ENCODE results near the gene ROBO1.

ROBO1 gene

DNA sequence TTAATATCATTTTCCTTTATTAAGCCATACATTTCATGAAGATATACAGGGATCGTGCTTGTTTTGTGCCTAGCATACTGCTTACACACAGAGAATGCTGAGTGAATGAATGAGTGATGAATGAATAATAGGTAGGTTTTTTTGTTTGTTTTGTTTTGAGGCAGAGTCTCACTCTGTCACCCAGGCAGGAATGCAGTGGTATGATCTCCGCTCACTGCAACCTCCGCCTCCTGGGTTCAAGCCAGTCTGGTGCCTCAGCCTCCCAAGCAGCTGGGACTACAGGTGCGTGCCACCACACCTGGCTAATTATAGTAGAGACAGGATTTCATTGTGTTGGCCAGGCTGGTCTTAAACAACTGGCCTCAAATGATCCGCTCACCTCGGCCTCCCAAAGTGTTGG is 400.0 kb downstream of the ROBO1 start:
- H3K4me3 ChIP-seq (ENCODE audit: low read length): no peak overlapping the region
- no peaks in the 10 kb centered on the region for H3K36me3 ChIP-seq (ENCODE audit: insufficient read depth, low read length)
- H3K4me2 ChIP-seq (ENCODE audit: low read length): no peak overlapping the region
- H3K9me3 ChIP-seq (replicated peaks; ENCODE audit: low read length): no peaks in the 10 kb centered on the region
- H3K4me1 ChIP-seq (ENCODE audit: control insufficient read depth, insufficient read depth, low read length): peaks cover 17% of the 10 kb centered on the region
- no peaks in the 10 kb centered on the region for H3K27me3 ChIP-seq (ENCODE audit: control insufficient read depth, insufficient read depth, low read length)
- H3K9ac ChIP-seq (ENCODE audit: low read depth, low read length): peak overlapping the region; percentile 9

- Histone ChIP-seq H3K4me2 (ENCODE audit: low read length) (peak overlapping the region; percentile 42), H3K9me3 (replicated peaks; ENCODE audit: low read length) (no peaks in the 10 kb centered on the region), H3K9ac (ENCODE audit: low read depth, low read length) (peak overlapping the region; percentile 9), H3K4me3 (ENCODE audit: low read length) (no peak overlapping the region), H3K4me1 (ENCODE audit: control insufficient read depth, insufficient read depth, low read length) (peaks cover 17% of the 10 kb centered on the region), H3K27me3 (ENCODE audit: control insufficient read depth, insufficient read depth, low read length) (no peaks in the 10 kb centered on the region), H3K36me3 (ENCODE audit: insufficient read depth, low read length) (no peaks in the 10 kb centered on the region)
Measured at GRCh38 chr3:79367066-79367465, 400.7 kb downstream of the ROBO1 start.

DNA sequence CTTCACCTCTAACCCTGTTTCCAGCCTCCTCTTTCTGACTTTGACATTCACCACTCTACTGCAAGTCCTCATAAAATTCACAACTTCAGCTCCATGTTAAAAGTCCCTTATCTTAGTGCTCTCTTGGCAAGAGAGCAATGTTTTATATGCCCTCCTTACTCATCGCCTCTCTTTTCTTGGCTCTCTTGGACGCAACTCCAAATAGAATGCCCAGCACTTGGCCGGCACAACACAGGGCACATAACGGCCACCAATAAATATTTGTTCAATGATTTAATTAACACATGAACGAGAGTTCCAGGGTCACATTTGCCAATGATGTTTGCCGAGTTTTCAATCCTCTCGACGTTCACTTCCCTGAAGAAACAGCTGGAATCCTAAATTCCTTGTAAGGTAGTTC is 401.4 kb downstream of the ROBO1 start:
- Histone ChIP-seq H3K4me3 (ENCODE audit: low read length) (peak overlapping the region; percentile 14), H3K9ac (ENCODE audit: low read depth, low read length) (no peak overlapping the region), H3K36me3 (ENCODE audit: insufficient read depth, low read length) (no peaks in the 10 kb centered on the region), H3K4me1 (ENCODE audit: control insufficient read depth, insufficient read depth, low read length) (peaks cover 17% of the 10 kb centered on the region), H3K4me2 (ENCODE audit: low read length) (peak overlapping the region; percentile 42), H3K9me3 (replicated peaks; ENCODE audit: low read length) (no peaks in the 10 kb centered on the region), H3K27me3 (ENCODE audit: control insufficient read depth, insufficient read depth, low read length) (no peaks in the 10 kb centered on the region)

DNA sequence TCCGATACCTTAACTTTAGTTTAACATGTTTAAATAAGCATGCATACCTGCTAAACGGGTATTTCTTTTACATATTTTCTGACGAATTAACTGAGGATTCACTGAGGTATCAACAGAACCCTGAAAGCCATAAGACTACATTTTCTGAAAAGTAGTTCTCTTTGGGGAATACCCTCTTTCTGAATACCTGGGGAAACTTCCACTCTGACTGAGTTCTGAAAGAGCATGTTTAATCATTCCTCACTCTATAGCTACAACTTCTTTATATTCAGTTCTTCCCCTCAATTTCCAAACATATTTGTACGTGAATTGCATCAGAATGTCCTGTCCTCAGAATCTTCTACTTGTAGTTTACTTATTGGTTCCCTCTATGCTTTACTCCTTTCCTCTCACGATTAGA is 403.0 kb downstream of the ROBO1 start:
- Histone ChIP-seq H3K9ac (ENCODE audit: low read depth, low read length) (no peak overlapping the region), H3K4me3 (ENCODE audit: low read length) (no peak overlapping the region), H3K9me3 (replicated peaks; ENCODE audit: low read length) (no peaks in the 10 kb centered on the region), H3K4me1 (ENCODE audit: control insufficient read depth, insufficient read depth, low read length) (peaks cover 17% of the 10 kb centered on the region), H3K27me3 (ENCODE audit: control insufficient read depth, insufficient read depth, low read length) (no peaks in the 10 kb centered on the region), H3K36me3 (ENCODE audit: insufficient read depth, low read length) (no peaks in the 10 kb centered on the region), H3K4me2 (ENCODE audit: low read length) (no peak overlapping the region)

- Histone ChIP-seq H3K9ac (ENCODE audit: low read depth, low read length) (no peak overlapping the region), H3K4me1 (ENCODE audit: control insufficient read depth, insufficient read depth, low read length) (peaks cover 17% of the 10 kb centered on the region), H3K27me3 (ENCODE audit: control insufficient read depth, insufficient read depth, low read length) (no peaks in the 10 kb centered on the region), H3K4me2 (ENCODE audit: low read length) (no peak overlapping the region), H3K4me3 (ENCODE audit: low read length) (no peak overlapping the region), H3K9me3 (replicated peaks; ENCODE audit: low read length) (no peaks in the 10 kb centered on the region), H3K36me3 (ENCODE audit: insufficient read depth, low read length) (no peaks in the 10 kb centered on the region)
Measured at GRCh38 chr3:79362571-79363270, 405.1 kb downstream of the ROBO1 start.

- Histone ChIP-seq H3K4me3 (ENCODE audit: low read length) (no peak overlapping the region), H3K4me2 (ENCODE audit: low read length) (no peak overlapping the region), H3K36me3 (ENCODE audit: insufficient read depth, low read length) (no peaks in the 10 kb centered on the region), H3K27me3 (ENCODE audit: control insufficient read depth, insufficient read depth, low read length) (no peaks in the 10 kb centered on the region), H3K4me1 (ENCODE audit: control insufficient read depth, insufficient read depth, low read length) (peaks cover 8% of the 10 kb centered on the region), H3K9me3 (replicated peaks; ENCODE audit: low read length) (no peaks in the 10 kb centered on the region), H3K9ac (ENCODE audit: low read depth, low read length) (no peak overlapping the region)
Measured at GRCh38 chr3:79361748-79362378, 405.9 kb downstream of the ROBO1 start.

- Histone ChIP-seq H3K36me3 (ENCODE audit: insufficient read depth, low read length) (no peaks in the 10 kb centered on the region), H3K4me2 (ENCODE audit: low read length) (no peak overlapping the region), H3K4me1 (ENCODE audit: control insufficient read depth, insufficient read depth, low read length) (no peaks in the 10 kb centered on the region), H3K27me3 (ENCODE audit: control insufficient read depth, insufficient read depth, low read length) (no peaks in the 10 kb centered on the region), H3K4me3 (ENCODE audit: low read length) (no peak overlapping the region), H3K9ac (ENCODE audit: low read depth, low read length) (no peak overlapping the region), H3K9me3 (replicated peaks; ENCODE audit: low read length) (no peaks in the 10 kb centered on the region)
Measured at GRCh38 chr3:79358327-79358726, 409.5 kb downstream of the ROBO1 start.

GRCh38 chr3:79354179-79354688 is 413.6 kb downstream of the ROBO1 start:
- H3K4me1 ChIP-seq (ENCODE audit: control insufficient read depth, insufficient read depth, low read length): no peaks in the 10 kb centered on the region
- H3K27me3 ChIP-seq (ENCODE audit: control insufficient read depth, insufficient read depth, low read length): no peaks in the 10 kb centered on the region
- H3K4me2 ChIP-seq (ENCODE audit: low read length): no peak overlapping the region
- H3K9me3 ChIP-seq (replicated peaks; ENCODE audit: low read length): no peaks in the 10 kb centered on the region
- no peak overlapping the region for H3K9ac ChIP-seq (ENCODE audit: low read depth, low read length)
- H3K4me3 ChIP-seq (ENCODE audit: low read length): no peak overlapping the region
- H3K36me3 ChIP-seq (ENCODE audit: insufficient read depth, low read length): no peaks in the 10 kb centered on the region

DNA sequence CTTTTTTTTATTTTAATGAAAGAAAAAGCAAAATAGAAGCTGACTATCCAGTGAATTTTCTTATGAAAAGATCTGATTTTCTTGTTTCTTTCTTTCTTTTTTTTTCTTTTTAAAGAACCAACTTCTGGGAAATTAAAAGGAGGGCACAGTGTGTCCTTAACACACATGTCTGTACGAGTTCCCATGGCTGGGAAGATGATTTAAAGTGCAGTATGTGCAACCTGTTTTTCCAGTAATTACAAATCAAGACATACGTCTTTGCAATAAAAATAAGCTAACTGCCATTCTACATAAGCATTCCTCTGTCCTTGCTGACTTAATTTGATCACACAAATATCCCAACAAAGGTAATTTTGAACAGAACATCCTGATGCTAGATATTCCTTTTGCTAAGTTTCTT is 416.1 kb downstream of the ROBO1 start:
- Histone ChIP-seq H3K9ac (ENCODE audit: low read depth, low read length) (no peak overlapping the region), H3K36me3 (ENCODE audit: insufficient read depth, low read length) (no peaks in the 10 kb centered on the region), H3K27me3 (ENCODE audit: control insufficient read depth, insufficient read depth, low read length) (no peaks in the 10 kb centered on the region), H3K4me2 (ENCODE audit: low read length) (no peak overlapping the region), H3K4me3 (ENCODE audit: low read length) (no peak overlapping the region), H3K9me3 (replicated peaks; ENCODE audit: low read length) (no peaks in the 10 kb centered on the region), H3K4me1 (ENCODE audit: control insufficient read depth, insufficient read depth, low read length) (no peaks in the 10 kb centered on the region)

DNA sequence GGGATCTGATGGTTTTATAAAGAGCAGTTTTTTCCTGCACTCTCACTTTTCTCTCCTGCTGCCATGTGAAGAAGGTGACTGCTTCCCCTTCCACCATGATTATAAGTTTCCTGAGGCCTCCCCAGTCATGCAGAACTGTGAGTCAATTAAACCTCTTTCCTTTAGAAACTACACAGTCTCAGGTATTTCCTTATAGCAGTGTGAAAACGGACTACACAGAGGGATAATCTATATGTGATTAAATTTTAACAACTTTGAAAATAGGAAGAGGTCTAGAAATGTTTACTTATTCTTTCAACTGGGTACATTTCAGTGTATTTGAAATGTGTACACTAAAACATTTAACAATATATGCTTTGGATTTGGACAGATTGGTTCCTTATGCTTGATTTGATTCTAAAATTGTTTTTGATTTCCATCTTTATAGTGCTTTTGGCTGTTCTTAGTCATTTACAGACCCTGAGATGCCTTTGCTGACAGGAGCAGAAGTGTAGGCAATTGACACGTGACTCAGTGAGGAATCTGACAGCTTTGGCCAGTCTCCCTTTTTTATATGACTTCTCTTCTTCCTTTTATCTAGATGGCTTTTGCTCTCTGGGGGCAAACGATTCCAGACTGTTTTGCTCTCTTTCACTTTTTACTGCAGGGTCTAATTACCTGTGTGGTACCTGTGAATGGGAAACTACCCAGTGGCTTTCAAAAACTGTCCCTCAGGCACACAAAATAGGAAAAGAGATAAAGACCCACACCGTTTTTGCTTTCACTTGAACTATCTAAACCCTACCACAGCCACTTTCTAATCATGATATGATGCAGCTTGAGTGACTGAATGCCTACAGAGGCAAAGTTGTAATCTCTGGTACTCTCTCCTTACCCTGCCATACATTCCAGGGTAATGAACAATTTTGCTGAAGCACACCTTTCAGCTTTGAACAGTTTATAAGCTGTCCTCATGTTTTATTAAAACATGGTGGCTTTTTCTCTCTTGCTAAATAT is 422.6 kb downstream of the ROBO1 start:
- Histone ChIP-seq H3K36me3 (ENCODE audit: insufficient read depth, low read length) (no peaks in the 10 kb centered on the region), H3K4me3 (ENCODE audit: low read length) (no peak overlapping the region), H3K4me2 (ENCODE audit: low read length) (no peak overlapping the region), H3K9ac (ENCODE audit: low read depth, low read length) (no peak overlapping the region), H3K27me3 (ENCODE audit: control insufficient read depth, insufficient read depth, low read length) (no peaks in the 10 kb centered on the region), H3K9me3 (replicated peaks; ENCODE audit: low read length) (no peaks in the 10 kb centered on the region), H3K4me1 (ENCODE audit: control insufficient read depth, insufficient read depth, low read length) (no peaks in the 10 kb centered on the region)

DNA sequence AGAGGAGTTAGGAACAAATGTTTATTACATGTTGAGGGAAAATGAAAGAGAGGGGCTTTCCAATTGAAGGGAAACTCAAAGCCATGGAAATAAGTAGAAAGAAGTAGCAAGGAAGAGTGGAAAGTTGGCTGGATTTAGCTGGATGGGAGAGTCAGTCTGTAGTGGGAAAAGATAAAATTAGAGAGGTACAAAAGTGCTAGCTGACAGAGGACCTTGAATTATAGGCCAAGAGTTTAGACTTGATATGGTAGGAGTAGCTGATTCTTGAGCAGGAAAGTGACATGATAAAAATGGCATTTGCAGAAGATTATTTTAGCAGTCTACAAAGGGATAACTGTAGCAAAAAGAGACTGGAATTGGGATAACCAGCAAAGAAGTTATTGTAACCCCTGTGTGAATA is 425.8 kb downstream of the ROBO1 start:
- H3K36me3 ChIP-seq (ENCODE audit: insufficient read depth, low read length): no peaks in the 10 kb centered on the region
- H3K4me2 ChIP-seq (ENCODE audit: low read length): no peak overlapping the region
- no peaks in the 10 kb centered on the region for H3K27me3 ChIP-seq (ENCODE audit: control insufficient read depth, insufficient read depth, low read length)
- no peak overlapping the region for H3K4me3 ChIP-seq (ENCODE audit: low read length)
- H3K9ac ChIP-seq (ENCODE audit: low read depth, low read length): no peak overlapping the region
- H3K9me3 ChIP-seq (replicated peaks; ENCODE audit: low read length): no peaks in the 10 kb centered on the region
- no peaks in the 10 kb centered on the region for H3K4me1 ChIP-seq (ENCODE audit: control insufficient read depth, insufficient read depth, low read length)
